ENCODE results near the gene CLIP3.

CLIP3 gene

DNA sequence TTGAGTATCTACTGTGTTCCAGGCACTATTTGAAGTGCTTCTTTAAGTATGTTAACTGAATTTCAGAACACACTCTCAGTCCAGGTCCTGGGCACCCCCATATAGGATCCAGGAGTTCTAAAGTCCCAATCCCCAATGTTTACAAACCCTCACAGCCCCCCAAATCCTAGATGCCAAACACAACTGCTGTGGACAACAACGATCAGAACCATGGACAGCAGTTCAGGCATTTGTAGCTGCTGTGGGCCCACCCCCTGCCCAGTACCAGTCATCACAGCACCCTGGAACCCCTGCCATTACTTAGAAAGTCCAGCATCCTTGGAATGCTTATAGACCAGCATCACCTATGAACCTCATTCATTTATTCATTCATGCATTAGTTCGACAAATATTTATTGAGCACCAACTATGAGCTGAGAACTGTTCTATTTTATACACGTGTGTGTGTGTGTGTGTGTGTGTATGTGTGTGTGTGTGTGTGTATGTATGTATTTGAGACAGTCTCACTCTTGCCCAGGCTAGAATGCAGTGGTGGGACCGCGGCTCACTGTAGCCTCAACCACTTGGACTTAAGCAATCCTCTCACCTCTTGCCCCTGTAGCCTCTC is 57.0 kb downstream of the CLIP3 start:
- no peak for DNase-seq (ENCODE audit: low read depth)
- TF ChIP-seq, protein P1, sequence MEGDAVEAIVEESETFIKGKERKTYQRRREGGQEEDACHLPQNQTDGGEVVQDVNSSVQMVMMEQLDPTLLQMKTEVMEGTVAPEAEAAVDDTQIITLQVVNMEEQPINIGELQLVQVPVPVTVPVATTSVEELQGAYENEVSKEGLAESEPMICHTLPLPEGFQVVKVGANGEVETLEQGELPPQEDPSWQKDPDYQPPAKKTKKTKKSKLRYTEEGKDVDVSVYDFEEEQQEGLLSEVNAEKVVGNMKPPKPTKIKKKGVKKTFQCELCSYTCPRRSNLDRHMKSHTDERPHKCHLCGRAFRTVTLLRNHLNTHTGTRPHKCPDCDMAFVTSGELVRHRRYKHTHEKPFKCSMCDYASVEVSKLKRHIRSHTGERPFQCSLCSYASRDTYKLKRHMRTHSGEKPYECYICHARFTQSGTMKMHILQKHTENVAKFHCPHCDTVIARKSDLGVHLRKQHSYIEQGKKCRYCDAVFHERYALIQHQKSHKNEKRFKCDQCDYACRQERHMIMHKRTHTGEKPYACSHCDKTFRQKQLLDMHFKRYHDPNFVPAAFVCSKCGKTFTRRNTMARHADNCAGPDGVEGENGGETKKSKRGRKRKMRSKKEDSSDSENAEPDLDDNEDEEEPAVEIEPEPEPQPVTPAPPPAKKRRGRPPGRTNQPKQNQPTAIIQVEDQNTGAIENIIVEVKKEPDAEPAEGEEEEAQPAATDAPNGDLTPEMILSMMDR (IDR thresholded peaks at IDR 0.05; ENCODE audit: control insufficient read depth, insufficient read depth, low read depth, low read length, missing control alignments) = no peak
- no peak overlapping the region for H3K4me3 ChIP-seq (ENCODE audit: control insufficient read depth, low read depth, low read length)

DNA sequence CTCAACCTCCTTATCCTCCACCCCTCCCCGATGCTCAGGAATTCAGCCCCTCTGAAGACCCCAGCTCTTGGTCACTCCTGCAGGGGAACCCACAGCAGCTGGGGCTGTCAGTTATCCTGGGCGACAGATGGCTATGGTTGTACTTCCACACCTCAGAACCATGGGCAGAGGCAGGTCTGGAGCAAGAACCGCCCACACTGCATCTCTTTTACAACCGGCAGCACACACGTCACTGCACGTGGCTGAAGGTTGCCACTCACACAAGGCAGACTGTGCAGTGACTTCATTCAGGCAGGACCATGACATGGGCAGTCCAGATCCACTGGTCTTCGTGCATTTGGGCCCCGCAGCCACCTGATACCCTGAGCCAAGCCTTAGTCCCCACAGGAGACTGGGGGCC is 59.2 kb downstream of the CLIP3 start:
- no peak for DNase-seq (ENCODE audit: low read depth)
- no peak overlapping the region for H3K4me3 ChIP-seq (ENCODE audit: control insufficient read depth, low read depth, low read length)
- TF ChIP-seq, protein P1 (IDR thresholded peaks at IDR 0.05; ENCODE audit: control insufficient read depth, insufficient read depth, low read depth, low read length, missing control alignments) = no peak

DNA sequence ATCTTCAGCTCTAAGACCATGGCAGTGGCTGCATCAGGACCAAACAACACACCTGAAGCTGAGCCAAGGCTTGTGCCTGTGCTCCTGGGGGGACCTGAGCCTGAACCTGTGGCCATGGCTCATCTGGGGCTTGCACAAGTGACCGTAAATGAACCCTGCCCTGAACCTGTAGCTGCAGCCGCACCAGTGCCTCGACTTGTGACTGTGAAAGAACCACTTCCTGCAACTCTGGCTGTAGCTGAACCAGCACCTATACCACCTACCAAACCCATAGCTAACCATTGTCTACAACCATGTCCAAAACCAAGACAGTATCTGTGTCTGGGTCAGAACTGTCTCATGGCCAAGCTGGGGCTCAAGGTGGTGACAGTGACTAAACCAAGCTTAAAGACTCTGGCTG is 65.9 kb downstream of the CLIP3 start:
- no peak for DNase-seq (ENCODE audit: low read depth)
- TF ChIP-seq, protein P1 (IDR thresholded peaks at IDR 0.05; ENCODE audit: control insufficient read depth, insufficient read depth, low read depth, low read length, missing control alignments) = no peak
- no peak overlapping the region for H3K4me3 ChIP-seq (ENCODE audit: control insufficient read depth, low read depth, low read length)
